Measurements from ENCODE around the gene SUPT20H. TPM values are rescaled to one million over a fixed set of nuclear protein-coding genes. Genes with fewer than 3 reads are reported as not detected.

The SUPT20H gene
- total RNA-seq, 2 experiments from 2014 or later, result 74.1 to 79.8 TPM

DNA sequence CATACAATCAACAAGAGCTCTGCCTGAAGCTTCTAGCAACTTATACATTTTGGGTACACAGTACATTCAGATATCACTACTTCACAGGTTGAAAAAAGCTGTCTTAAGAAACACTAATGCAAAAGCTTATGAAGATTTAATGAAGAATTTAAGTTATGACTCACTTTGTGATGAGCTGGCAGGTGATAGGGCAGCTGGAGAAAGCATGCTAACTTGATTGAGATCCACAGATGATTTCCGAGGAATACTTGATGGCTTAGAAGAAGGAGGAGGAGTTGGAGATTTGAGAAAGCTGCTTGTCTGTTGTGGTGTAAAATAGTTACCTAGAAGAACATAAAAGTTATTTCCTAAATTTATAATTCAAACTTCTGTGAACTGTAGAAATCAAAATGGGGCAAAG lies 35.6 kb downstream of the SUPT20H start:
- H3K27ac Mint-ChIP-seq, result no peak overlapping the region
- H3K4me1 Mint-ChIP-seq, result no peaks in the 10 kb centered on the region
- no peaks in the 10 kb centered on the region for H3K9me3 Mint-ChIP-seq
- peaks cover 30% of the 10 kb centered on the region for H3K36me3 Mint-ChIP-seq (ENCODE audit: low read depth)
- no peak for DNase-seq
- H3K4me3 Mint-ChIP-seq, result no peak overlapping the region
- ChIA-PET POLR2A (no interaction called here), CTCF (interaction anchor here (1.1 to 1.6 kb wide), 2 partner anchors 9 to 11 kb away, joined by 4 to 6 read pairs; no protein-coding TSS in a partner anchor)
- no peaks in the 10 kb centered on the region for H3K27me3 Mint-ChIP-seq

DNA sequence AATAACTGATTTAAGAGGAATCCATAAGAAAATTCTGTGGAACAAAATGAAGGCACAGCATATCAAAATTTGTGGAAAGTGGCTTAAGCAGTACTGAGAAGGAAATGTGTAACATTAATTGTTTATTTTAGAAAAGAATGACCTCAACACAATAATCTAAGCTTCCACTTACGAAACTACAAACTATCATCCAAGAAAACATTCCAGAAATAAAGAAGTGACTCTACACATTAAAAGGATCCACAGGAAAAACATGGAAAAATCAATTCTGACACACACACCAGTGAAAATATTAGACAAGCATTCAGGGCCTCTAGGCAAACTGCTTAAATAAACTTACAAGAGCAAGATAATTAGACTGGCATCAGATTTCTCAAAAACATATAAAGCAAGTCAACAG lies 44.9 kb downstream of the SUPT20H start:
- no peak for DNase-seq
- Mint-ChIP-seq H3K9me3 (no peaks in the 10 kb centered on the region), H3K27ac (no peak overlapping the region), H3K36me3 (ENCODE audit: low read depth) (peaks cover 60% of the 10 kb centered on the region), H3K27me3 (no peaks in the 10 kb centered on the region), H3K4me3 (no peak overlapping the region), H3K4me1 (no peaks in the 10 kb centered on the region)
- CTCF ChIA-PET, result no interaction called here
- POLR2A ChIA-PET, result no interaction called here

GRCh38 chr13:37011788-37012187 lies 47.7 kb downstream of the SUPT20H start:
- ChIA-PET CTCF (interaction anchor here (1.0 to 1.2 kb wide), 3 partner anchors 8 to 16 kb away, joined by 3 to 4 read pairs (median 3); no protein-coding TSS in a partner anchor), POLR2A (interaction anchor here (0.8 kb wide), 1 partner anchor 10 kb away, joined by 5 read pairs; no protein-coding TSS in a partner anchor)
- Mint-ChIP-seq H3K9me3 (no peaks in the 10 kb centered on the region), H3K4me1 (peaks cover 6% of the 10 kb centered on the region), H3K27ac (no peak overlapping the region), H3K4me3 (no peak overlapping the region), H3K27me3 (no peaks in the 10 kb centered on the region), H3K36me3 (ENCODE audit: low read depth) (peaks cover 71% of the 10 kb centered on the region)
- DNase-seq, result no peak

- CTCF ChIA-PET, result interaction anchor here (0.7 kb wide), 1 partner anchor 433 kb away, joined by 3 read pairs; no protein-coding TSS in a partner anchor
- peaks cover 10% of the 10 kb centered on the region for H3K4me1 Mint-ChIP-seq
- H3K36me3 Mint-ChIP-seq (ENCODE audit: low read depth), result peaks cover 71% of the 10 kb centered on the region
- POLR2A ChIA-PET, result no interaction called here
- H3K27ac Mint-ChIP-seq, result no peak overlapping the region
- DNase-seq, result no peak
- H3K9me3 Mint-ChIP-seq, result no peaks in the 10 kb centered on the region
- no peak overlapping the region for H3K4me3 Mint-ChIP-seq
- no peaks in the 10 kb centered on the region for H3K27me3 Mint-ChIP-seq
Measured at GRCh38 chr13:37011002-37011401, 48.5 kb downstream of the SUPT20H start.

- no peaks in the 10 kb centered on the region for H3K27me3 Mint-ChIP-seq
- H3K4me3 Mint-ChIP-seq, result no peak overlapping the region
- CTCF ChIA-PET, result no interaction called here
- peaks cover 71% of the 10 kb centered on the region for H3K36me3 Mint-ChIP-seq (ENCODE audit: low read depth)
- H3K9me3 Mint-ChIP-seq, result no peaks in the 10 kb centered on the region
- H3K4me1 Mint-ChIP-seq, result peaks cover 12% of the 10 kb centered on the region
- POLR2A ChIA-PET, result no interaction called here
- no peak for DNase-seq
- peak overlapping the region; percentile 69 for H3K27ac Mint-ChIP-seq
Measured at GRCh38 chr13:37010424-37010823, 49.1 kb downstream of the SUPT20H start.

DNA sequence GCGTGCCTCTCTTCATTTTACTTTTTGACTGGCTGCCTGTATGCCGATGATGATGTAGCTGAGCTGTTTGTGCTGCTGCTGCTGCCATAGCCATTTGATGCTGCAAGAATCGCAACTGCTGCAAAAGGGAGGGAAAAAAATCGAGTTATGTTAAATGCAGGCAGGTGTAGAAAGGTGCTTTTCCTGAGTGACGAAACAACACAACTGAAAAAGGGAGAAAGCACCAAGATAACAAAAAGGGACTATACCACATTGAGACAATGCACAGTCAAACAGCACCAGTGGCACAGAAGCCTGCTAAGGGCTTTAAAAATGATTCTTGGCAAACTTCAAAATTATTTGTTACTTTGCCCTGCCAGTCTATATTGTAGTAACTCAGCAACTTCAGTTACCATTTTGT lies 49.8 kb downstream of the SUPT20H start:
- no peak for DNase-seq
- no peaks in the 10 kb centered on the region for H3K27me3 Mint-ChIP-seq
- peaks cover 14% of the 10 kb centered on the region for H3K4me1 Mint-ChIP-seq
- peak overlapping the region; percentile 36 for H3K27ac Mint-ChIP-seq
- H3K4me3 Mint-ChIP-seq, result no peak overlapping the region
- ChIA-PET CTCF (no interaction called here), POLR2A (no interaction called here)
- H3K36me3 Mint-ChIP-seq (ENCODE audit: low read depth), result peaks cover 70% of the 10 kb centered on the region
- H3K9me3 Mint-ChIP-seq, result no peaks in the 10 kb centered on the region

DNA sequence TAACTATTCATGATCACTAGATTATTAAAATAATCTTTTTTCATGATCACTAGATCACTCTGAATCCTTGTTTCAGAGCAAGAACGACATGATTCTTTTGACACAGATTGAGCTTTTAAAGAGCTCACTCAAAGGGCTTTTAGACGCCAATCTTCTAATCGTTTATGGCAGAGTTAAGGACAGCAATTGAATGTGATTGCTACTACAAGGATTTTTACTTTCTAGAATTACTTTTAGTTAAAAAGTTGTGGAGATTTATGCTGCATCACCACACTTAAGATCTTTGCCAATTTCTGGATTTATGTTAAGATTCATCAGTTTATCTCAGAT lies 57.6 kb downstream of the SUPT20H start:
- Mint-ChIP-seq H3K4me1 (peaks cover 40% of the 10 kb centered on the region), H3K27me3 (no peaks in the 10 kb centered on the region), H3K9me3 (no peaks in the 10 kb centered on the region), H3K27ac (peak overlapping the region; percentile 100), H3K36me3 (ENCODE audit: low read depth) (peaks cover 32% of the 10 kb centered on the region), H3K4me3 (peak overlapping the region; percentile 100)
- CTCF ChIA-PET, result interaction anchor here (2.2 kb wide), 1 partner anchor 28 kb away, joined by 6 read pairs; no protein-coding TSS in a partner anchor
- POLR2A ChIA-PET, result interaction anchor here (0.8 kb wide), 1 partner anchor 10 kb away, joined by 5 read pairs; no protein-coding TSS in a partner anchor
- DNase-seq, result no peak

- ChIA-PET POLR2A (interaction anchor here (0.6 kb wide), 2 partner anchors 180 to 183 kb away, joined by 3 to 6 read pairs; partner anchors contain the start of gene RFXAP), CTCF (interaction anchor here (0.8 to 2.0 kb wide), 8 partner anchors 10 to 653 kb away, joined by 3 to 9 read pairs (median 4); partner anchors contain the start of gene SPART)
- no peaks in the 10 kb centered on the region for H3K9me3 Mint-ChIP-seq
- peak within 1 kb of the TSS; percentile 100 for H3K4me3 Mint-ChIP-seq
- H3K27me3 Mint-ChIP-seq, result no peaks in the 10 kb centered on the region
- DNase-seq, result peak; percentile 92
- H3K36me3 Mint-ChIP-seq (ENCODE audit: low read depth), result peaks cover 22% of the 10 kb centered on the region
- peak within 1 kb of the TSS; percentile 100 for H3K27ac Mint-ChIP-seq
- peaks cover 39% of the 10 kb centered on the region for H3K4me1 Mint-ChIP-seq
Measured at GRCh38 chr13:36999054-36999714, 60.3 kb downstream of the SUPT20H start, which contains the start of gene ALG5. ALG5 (minus strand) TSS chr13:36999340; CDS start chr13:36999300, 40 bp downstream.

DNA sequence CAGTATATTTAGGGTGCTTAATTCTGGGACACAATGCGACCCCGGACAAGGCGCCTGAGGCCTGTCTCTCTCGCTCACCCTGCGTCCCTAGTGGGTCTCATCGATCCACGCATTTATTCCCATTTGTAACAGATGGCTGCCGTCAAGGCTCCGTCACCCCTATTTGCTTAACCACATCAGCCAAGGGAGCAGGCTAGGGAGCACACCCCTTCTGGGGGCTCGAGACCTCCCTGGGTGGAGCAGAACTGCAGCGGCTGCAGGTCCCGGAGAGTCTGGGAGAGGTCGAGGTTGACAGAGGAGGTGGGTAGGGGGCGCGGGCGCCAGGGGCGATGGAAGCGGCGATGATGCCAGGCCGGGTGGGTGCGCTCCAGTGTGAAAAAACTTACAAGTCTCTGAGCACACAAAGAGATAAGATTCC lies 60.9 kb downstream of the SUPT20H start:
- Mint-ChIP-seq H3K4me1 (peaks cover 38% of the 10 kb centered on the region), H3K36me3 (ENCODE audit: low read depth) (peaks cover 18% of the 10 kb centered on the region), H3K27me3 (no peaks in the 10 kb centered on the region), H3K27ac (peak overlapping the region; percentile 100), H3K4me3 (peak overlapping the region; percentile 100), H3K9me3 (no peaks in the 10 kb centered on the region)
- ChIA-PET CTCF (interaction anchor here (0.8 to 2.0 kb wide), 6 partner anchors 9 to 58 kb away, joined by 3 to 9 read pairs (median 4); no protein-coding TSS in a partner anchor), POLR2A (no interaction called here)
- DNase-seq, result peak; percentile 18

DNA sequence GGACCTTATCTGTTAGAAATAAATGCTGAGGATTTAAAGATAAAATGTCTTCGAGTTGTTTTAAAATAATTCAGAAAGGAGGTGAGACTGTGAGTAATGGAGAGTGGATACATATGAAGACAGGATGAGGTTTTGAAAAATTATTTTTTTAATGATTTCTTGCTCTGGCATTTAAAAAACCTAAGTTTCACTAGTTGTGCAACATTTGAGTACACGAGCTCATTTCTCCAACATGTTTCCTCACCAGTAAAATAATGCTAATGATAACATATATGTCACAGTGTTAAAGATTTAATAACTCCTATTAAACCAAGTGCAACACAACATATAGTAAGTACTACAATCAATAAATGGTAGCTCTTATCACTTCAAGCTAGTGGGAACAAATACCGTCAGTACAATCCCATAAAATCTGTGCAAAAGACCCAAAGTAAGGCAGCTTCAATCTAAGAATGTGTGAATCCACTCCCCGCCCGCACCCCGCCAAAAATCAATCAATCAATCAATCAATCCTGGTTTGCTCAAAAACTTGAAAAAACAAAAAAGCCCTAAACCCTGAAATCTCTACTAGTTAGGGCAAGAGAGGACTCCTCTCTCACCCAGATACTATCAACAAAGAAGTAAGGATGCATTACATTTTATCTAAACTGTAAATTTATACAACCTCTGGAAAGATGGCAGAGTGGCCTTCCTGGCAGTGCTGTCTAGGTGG lies 61.6 kb downstream of the SUPT20H start:
- peaks cover 18% of the 10 kb centered on the region for H3K36me3 Mint-ChIP-seq (ENCODE audit: low read depth)
- POLR2A ChIA-PET, result no interaction called here
- peaks cover 33% of the 10 kb centered on the region for H3K4me1 Mint-ChIP-seq
- peak overlapping the region; percentile 100 for H3K4me3 Mint-ChIP-seq
- peak overlapping the region; percentile 100 for H3K27ac Mint-ChIP-seq
- H3K27me3 Mint-ChIP-seq, result no peaks in the 10 kb centered on the region
- DNase-seq, result no peak
- CTCF ChIA-PET, result interaction anchor here (1.0 to 2.0 kb wide), 4 partner anchors 9 to 59 kb away, joined by 3 to 9 read pairs (median 4); no protein-coding TSS in a partner anchor
- no peaks in the 10 kb centered on the region for H3K9me3 Mint-ChIP-seq

DNA sequence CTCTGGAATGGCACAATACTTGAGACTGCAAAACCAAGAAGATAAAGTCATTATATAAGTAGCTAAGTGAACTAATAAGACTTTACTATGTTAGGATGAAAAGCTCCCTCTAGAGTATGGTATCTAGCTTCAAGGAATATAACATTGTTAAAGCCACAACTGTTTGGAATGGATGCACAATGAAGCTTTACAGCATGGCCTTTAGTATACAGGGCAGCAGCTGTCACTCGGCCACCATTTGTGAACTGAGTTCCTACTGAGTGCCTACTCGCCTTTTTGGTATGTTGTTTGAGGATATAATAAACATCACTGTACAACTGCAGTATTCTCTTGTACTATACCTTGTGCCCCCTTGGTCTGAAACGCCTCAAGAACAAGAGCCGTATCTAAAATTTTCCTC lies 67.1 kb downstream of the SUPT20H start:
- Mint-ChIP-seq H3K4me1 (peaks cover 12% of the 10 kb centered on the region), H3K27me3 (no peaks in the 10 kb centered on the region), H3K4me3 (no peak overlapping the region), H3K36me3 (ENCODE audit: low read depth) (peaks cover 53% of the 10 kb centered on the region), H3K9me3 (no peaks in the 10 kb centered on the region), H3K27ac (no peak overlapping the region)
- CTCF ChIA-PET, result no interaction called here
- POLR2A ChIA-PET, result no interaction called here
- no peak for DNase-seq

DNA sequence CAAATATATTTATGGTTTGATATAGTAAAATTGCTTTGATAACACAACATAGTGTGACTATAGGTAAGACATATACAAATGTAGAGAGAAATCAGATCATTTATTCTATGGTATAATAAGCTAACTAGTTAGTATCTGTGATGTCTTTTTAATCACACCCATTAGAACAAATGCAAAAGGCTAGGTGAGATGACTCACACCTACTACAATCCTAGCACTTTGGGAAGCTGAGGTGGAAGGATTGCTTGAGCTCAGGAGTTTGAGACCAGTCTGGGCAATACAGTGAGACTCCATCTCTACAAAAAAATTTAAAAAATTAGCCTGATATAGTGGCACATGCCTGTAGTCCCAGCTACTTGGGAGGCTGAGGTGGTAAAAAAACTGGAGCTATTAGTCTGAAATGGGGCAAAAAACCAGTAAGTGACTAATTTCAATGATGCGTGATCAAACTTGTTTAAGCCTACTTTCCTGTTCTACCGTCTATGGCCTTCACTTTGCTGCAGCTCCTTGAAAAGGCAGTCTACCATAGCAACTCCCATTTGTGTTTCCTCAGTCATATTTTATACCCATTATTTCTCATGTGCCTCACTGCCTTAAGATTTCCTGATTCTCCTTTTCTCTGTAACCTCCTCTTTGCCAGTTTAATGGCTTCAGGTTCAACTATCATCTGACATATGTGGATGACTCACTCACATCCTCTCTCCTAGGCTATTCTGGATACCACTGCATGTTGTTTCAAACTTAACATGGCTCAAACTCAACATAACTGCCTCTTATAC lies 72.8 kb downstream of the SUPT20H start:
- Mint-ChIP-seq H3K36me3 (ENCODE audit: low read depth) (peaks cover 49% of the 10 kb centered on the region), H3K27me3 (no peaks in the 10 kb centered on the region), H3K4me3 (no peak overlapping the region), H3K4me1 (no peaks in the 10 kb centered on the region), H3K9me3 (no peaks in the 10 kb centered on the region), H3K27ac (no peak overlapping the region)
- no peak for DNase-seq
- ChIA-PET POLR2A (no interaction called here), CTCF (interaction anchor here (0.6 to 1.6 kb wide), 2 partner anchors 14 to 165 kb away, joined by 3 to 5 read pairs; partner anchors contain the start of gene EXOSC8)

Measured in activated CD4-positive, alpha-beta T cell treated with anti-CD3 and anti-CD28 coated beads, Interleukin-2, amount 10 ng/mL, durations not matched to agents 7 days and 5 days (primary cell).